GM12891 (cell line): ENCODE results near the gene MYO9B.

Experiments
- PAX5 ChIP-seq: IDR thresholded peaks from 2 replicates; pipeline ENCODE4 v1.6.1; 2011; ENCODE audit warnings: low read length, moderate library complexity, mild to moderate bottlenecking; ENCODE audit not compliant: insufficient read depth, severe bottlenecking
- POLR2A ChIP-seq: IDR thresholded peaks from 2 replicates; pipeline ENCODE4 v1.6.1; 2011; ENCODE audit warnings: low read depth, low read length, control low read depth
- POLR2AphosphoS5 ChIP-seq: IDR thresholded peaks from 2 replicates; pipeline ENCODE4 v1.6.1; 2011; ENCODE audit warnings: low read depth, low read length, control low read depth
- POU2F2 ChIP-seq: IDR thresholded peaks from 2 replicates; pipeline ENCODE4 v1.6.1; 2011; ENCODE audit warnings: low read depth, mild to moderate bottlenecking, control low read depth, low read length, moderate library complexity
- SPI1 ChIP-seq: IDR thresholded peaks from 2 replicates; pipeline ENCODE4 v1.6.1; 2011; ENCODE audit warnings: low read depth, low read length, control low read depth
- TAF1 ChIP-seq: IDR thresholded peaks from 2 replicates; pipeline ENCODE4 v1.6.1; 2011; ENCODE audit warnings: low read depth, low read length, control low read depth

DNA sequence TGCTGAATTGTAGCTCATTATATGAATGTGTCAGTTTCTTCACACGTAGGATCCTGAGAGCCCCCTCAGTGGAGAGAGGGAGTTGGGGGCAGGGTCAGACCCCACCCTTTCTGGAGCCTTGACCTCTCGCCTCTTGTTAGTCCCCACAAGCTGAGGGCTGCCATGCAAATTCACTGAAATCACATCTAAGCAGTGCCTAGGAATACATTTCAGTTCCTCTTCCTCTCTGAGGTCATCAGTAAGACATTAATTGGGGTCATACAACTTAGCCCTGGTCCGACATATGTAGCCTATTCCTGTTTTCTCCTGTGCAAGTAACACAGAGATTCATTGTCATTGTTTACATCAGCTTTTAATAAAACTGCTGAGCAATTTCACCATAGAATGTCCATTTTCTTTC, 30.0 kb downstream of the MYO9B start:
- peak; percentile 43; the same call in 1 of the 2 replicates for TF ChIP-seq POLR2A
- no peak for TF ChIP-seq TAF1
- no peak for TF ChIP-seq POLR2AphosphoS5
- peak; percentile 96 for TF ChIP-seq POU2F2
- TF ChIP-seq SPI1, result peak; percentile 97
- no peak for TF ChIP-seq PAX5
